H1 (cell line): ENCODE measurements around the gene IFNL2.
"Not testable (repeated sequence)": the region's sequence is repeated elsewhere in the genome, so short reads cannot be mapped to it uniquely, and the experiment has no call there.

ENCODE experiments used
- CTCF ChIP-seq, 3 experiments: IDR thresholded peaks; 1 replicate in 2 of 3; 2 replicates in 1 of 3; pipeline versions ENCODE4 v1.5.1 to v1.6.1; 2011; ENCODE audit warnings: low read length in 3 of 3, mild to moderate bottlenecking in 3 of 3, inconsistent platforms in 2 of 3, low read depth in 1 of 3, moderate library complexity in 1 of 3; ENCODE audit not compliant: insufficient read depth in 1 of 3; ENCODE audit errors: control extremely low read depth in 1 of 3
- EP300 ChIP-seq, 2 experiments: IDR thresholded peaks; 1 replicate in 1 of 2; 2 replicates in 1 of 2; pipeline ENCODE4 v1.6.1; 2011 to 2012; ENCODE audit warnings: low read depth in 2 of 2, low read length in 2 of 2, mild to moderate bottlenecking in 2 of 2, borderline replicate concordance in 1 of 2, inconsistent platforms in 1 of 2, moderate library complexity in 1 of 2
- POLR2A ChIP-seq, 2 experiments: IDR thresholded peaks; 1 replicate in 1 of 2; 2 replicates in 1 of 2; pipeline ENCODE4 v1.6.1; 2011; ENCODE audit warnings: low read depth in 2 of 2, low read length in 2 of 2, mild to moderate bottlenecking in 2 of 2; ENCODE audit errors: control extremely low read depth in 1 of 2
- RFX5 ChIP-seq: IDR thresholded peaks from 2 replicates; pipeline ENCODE4 v1.6.1; 2011; ENCODE audit warnings: low read depth, low read length, improper control_type of control experiment, borderline replicate concordance

- TF ChIP-seq CTCF (IDR thresholded peaks at IDR 0.05; ENCODE audit: control extremely low read depth in 1 of 3, insufficient read depth in 1 of 3, low read depth in 1 of 3, low read length in 3 of 3); POLR2A (IDR thresholded peaks at IDR 0.05; ENCODE audit: control extremely low read depth in 1 of 2, low read depth in 2 of 2, low read length in 2 of 2); EP300 (IDR thresholded peaks at IDR 0.05; ENCODE audit: borderline replicate concordance in 1 of 2, low read depth in 2 of 2, low read length in 2 of 2); RFX5: not testable (repeated sequence)
Measured at GRCh38 chr19:39309305-39309670, 41.1 kb downstream of the IFNL2 start.
